ENCODE measurements around the gene URGCP.

DNA sequence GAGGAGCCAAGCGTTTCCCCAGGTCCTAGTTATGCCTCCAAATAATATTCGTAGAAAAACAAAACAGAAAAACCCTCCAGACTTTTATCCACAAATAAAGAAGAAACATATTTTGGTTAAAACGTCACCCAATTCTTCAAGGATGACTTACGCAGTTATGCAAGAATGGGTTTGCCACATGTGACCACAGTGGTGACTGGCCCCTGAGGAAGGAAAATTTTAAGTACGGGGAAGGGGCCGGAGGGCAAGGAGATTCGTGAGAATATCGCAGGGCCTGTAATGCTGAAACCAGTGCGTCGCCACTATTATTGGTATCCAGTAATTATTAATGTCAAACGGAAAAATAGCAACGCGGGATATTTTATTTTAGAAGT, 36.5 kb downstream of the URGCP start:
- no peak for TF ChIP-seq EGR1 (IDR thresholded peaks at IDR 0.05; ENCODE audit: low read depth)
- no peak for TF ChIP-seq CBX3 (IDR thresholded peaks at IDR 0.05; ENCODE audit: low read depth)
- TF ChIP-seq, protein P1, sequence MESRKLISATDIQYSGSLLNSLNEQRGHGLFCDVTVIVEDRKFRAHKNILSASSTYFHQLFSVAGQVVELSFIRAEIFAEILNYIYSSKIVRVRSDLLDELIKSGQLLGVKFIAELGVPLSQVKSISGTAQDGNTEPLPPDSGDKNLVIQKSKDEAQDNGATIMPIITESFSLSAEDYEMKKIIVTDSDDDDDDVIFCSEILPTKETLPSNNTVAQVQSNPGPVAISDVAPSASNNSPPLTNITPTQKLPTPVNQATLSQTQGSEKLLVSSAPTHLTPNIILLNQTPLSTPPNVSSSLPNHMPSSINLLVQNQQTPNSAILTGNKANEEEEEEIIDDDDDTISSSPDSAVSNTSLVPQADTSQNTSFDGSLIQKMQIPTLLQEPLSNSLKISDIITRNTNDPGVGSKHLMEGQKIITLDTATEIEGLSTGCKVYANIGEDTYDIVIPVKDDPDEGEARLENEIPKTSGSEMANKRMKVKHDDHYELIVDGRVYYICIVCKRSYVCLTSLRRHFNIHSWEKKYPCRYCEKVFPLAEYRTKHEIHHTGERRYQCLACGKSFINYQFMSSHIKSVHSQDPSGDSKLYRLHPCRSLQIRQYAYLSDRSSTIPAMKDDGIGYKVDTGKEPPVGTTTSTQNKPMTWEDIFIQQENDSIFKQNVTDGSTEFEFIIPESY (IDR thresholded peaks at IDR 0.05; ENCODE audit: extremely low read depth, insufficient replicate concordance, low read length) = no peak
- TF ChIP-seq RAD21 (IDR thresholded peaks at IDR 0.05; ENCODE audit: low read depth) = no peak
- TF ChIP-seq CTCF (IDR thresholded peaks at IDR 0.05 in 2 of 3, conservative IDR thresholded peaks at IDR 0.05 in 1 of 3; ENCODE audit: borderline replicate concordance in 1 of 3, insufficient read depth in 1 of 3, low read depth in 2 of 3, low read length in 2 of 3) = no peak

All from HCT116 (cell line).